Activated CD4-positive, alpha-beta T cell treated with anti-CD3 and anti-CD28 coated beads, Interleukin-2, amount 50 U/mL, for 1 hour (primary cell): ENCODE results near the gene STXBP1.

Experiments used
- DNase-seq: peaks from one replicate; pipeline ENCODE4 v3.0.0-alpha.2; 2020

STXBP1 gene

GRCh38 chr9:127720031-127720864 lies 108.2 kb downstream of the STXBP1 start:
- no peak for DNase-seq

- no peak for DNase-seq
Measured at GRCh38 chr9:127720865-127721227, 108.8 kb downstream of the STXBP1 start.

- no peak for DNase-seq
Measured at GRCh38 chr9:127721391-127721821, 109.3 kb downstream of the STXBP1 start.

- no peak for DNase-seq
Measured at GRCh38 chr9:127722055-127722745, 110.1 kb downstream of the STXBP1 start.

- no peak for DNase-seq
Measured at GRCh38 chr9:127723013-127723412, 110.9 kb downstream of the STXBP1 start.

DNA sequence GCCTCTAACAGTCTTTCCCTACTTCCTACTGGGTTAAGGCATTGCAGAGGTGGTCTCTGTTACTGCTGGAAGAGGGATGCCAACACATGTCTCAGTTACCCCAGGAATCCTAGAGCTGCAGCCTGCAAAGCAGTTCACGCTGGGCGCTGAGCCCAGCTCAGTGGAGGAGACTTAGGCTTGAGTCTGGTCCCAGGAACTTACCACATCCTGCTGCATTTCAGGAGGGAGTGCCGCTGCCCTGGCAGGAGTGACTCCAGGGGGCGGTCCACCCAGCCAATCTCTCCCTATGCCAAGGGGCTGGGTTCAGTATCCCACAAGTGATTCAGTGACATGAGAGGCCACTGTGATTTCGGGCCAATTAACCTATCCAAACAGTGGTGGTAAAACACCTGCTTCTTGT lies 111.4 kb downstream of the STXBP1 start:
- DNase-seq, result no peak

GRCh38 chr9:127724012-127724411 lies 111.9 kb downstream of the STXBP1 start:
- DNase-seq, result no peak

DNA sequence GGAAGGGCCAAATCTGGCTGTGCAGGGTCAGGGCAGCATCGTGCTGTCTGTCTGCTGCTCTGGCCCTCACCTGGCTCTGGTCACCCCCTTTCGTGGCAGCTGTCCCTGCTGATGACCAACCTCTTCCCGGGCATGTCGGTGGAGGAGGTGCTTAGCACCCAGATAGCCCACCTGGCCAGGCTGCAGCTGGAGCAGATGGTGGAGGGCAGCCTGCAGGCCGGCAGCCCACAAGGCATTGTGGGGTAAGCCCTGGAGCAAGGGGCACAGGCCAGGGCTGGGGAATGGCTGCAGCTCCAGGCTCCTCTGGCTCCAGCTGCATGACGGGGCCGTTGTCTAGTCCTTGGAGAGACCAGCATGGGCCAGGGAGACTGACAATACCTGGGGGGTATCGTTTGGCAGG lies 114.8 kb downstream of the STXBP1 start:
- no peak for DNase-seq

- no peak for DNase-seq
Measured at GRCh38 chr9:127728808-127729207, 116.7 kb downstream of the STXBP1 start.

GRCh38 chr9:127729522-127730256 lies 117.6 kb downstream of the STXBP1 start:
- no peak for DNase-seq

GRCh38 chr9:127730262-127730661 lies 118.2 kb downstream of the STXBP1 start:
- DNase-seq, result no peak

- DNase-seq, result no peak
Measured at GRCh38 chr9:127730799-127731410, 118.8 kb downstream of the STXBP1 start.

- no peak for DNase-seq
Measured at GRCh38 chr9:127731938-127732337, 119.9 kb downstream of the STXBP1 start.

- DNase-seq, result no peak
Measured at GRCh38 chr9:127732444-127732843, 120.4 kb downstream of the STXBP1 start.

- no peak for DNase-seq
Measured at GRCh38 chr9:127733614-127734013, 121.5 kb downstream of the STXBP1 start.

- no peak for DNase-seq
Measured at GRCh38 chr9:127734247-127734746, 122.2 kb downstream of the STXBP1 start.

GRCh38 chr9:127734747-127735529 lies 122.9 kb downstream of the STXBP1 start, which contains the start of gene TOR2A:
TSS of gene TOR2A (minus strand) at chr9:127735294. CDS start at chr9:127735270, 24 bp downstream.
- peak; percentile 100 for DNase-seq

GRCh38 chr9:127735530-127736185 lies 123.6 kb downstream of the STXBP1 start:
- no peak for DNase-seq

DNA sequence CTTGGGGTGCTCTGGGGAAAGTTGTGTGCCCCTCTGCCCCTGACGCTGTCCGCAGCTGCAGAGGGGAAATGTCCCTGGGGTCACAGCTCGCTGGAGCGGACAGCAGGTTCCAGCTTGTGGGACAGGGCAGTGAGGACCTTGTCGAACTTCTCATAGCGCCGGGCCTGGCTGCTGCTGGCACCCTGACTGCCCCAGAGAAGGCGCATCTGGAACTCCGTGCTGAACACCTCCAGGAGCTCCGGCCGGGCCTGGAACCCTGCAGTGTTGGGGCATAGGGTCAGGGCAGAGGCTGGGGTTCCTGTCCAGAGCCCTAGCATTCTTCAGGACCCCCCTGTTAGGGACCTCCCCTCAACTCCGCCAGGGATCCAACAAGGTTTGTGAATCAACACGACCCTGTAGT lies 126.6 kb downstream of the STXBP1 start:
- no peak for DNase-seq

GRCh38 chr9:127739614-127740330 lies 127.7 kb downstream of the STXBP1 start:
- DNase-seq, result no peak
